Mesothelial cell of epicardium (in vitro differentiated cells): ENCODE results near the gene EXOC7. TPM values are rescaled to one million over a fixed set of nuclear protein-coding genes. Genes with fewer than 3 reads are reported as not detected.
A peak's percentile ranks its signal among the peaks of the same experiment; 100 is the strongest.

Source experiments
- DNase-seq, 2 experiments: peaks; one replicate each; pipeline ENCODE4 v3.0.0; 2021; ENCODE audit warnings: low spot score in 2 of 2; ENCODE audit not compliant: unreplicated experiment in 2 of 2
- H3K27ac Mint-ChIP-seq: 2 replicates; pipeline ENCODE4 v1.8.0; 2021; ENCODE audit warnings: mixed read lengths
- H3K27me3 Mint-ChIP-seq: 2 replicates; pipeline ENCODE4 v1.8.0; 2021; ENCODE audit warnings: low read depth, mixed read lengths
- H3K36me3 Mint-ChIP-seq: 2 replicates; pipeline ENCODE4 v1.8.0; 2021; ENCODE audit warnings: mixed read lengths
- H3K4me1 Mint-ChIP-seq: 2 replicates; pipeline ENCODE4 v1.8.0; 2021; ENCODE audit warnings: mixed read lengths
- H3K4me3 Mint-ChIP-seq: 2 replicates; pipeline ENCODE4 v1.8.0; 2021; ENCODE audit warnings: mild to moderate bottlenecking, moderate library complexity, mixed read lengths
- H3K9me3 Mint-ChIP-seq: 2 replicates; pipeline ENCODE4 v1.8.0; 2021; ENCODE audit warnings: mixed read lengths
- CTCF ChIP-seq: fragments of 200-600 bp; sonication (generic); IDR thresholded peaks from one replicate; pipeline ENCODE4 v1.5.0; 2021; ENCODE audit warnings: antibody characterized with exemption; ENCODE audit not compliant: unreplicated experiment
- total RNA-seq: library from RNA; stranded (reverse); gene quantifications from 3 replicates; pipeline ENCODE4 v1.2.1, GENCODE V29; 2021

The EXOC7 gene
- total RNA-seq, 1 donor from 2014 or later, result 261 TPM

- no peak for DNase-seq
- H3K9me3 Mint-ChIP-seq, result no peaks in the 10 kb centered on the region
- peaks cover 48% of the 10 kb centered on the region for H3K4me1 Mint-ChIP-seq
- no peak overlapping the region for H3K27ac Mint-ChIP-seq
- H3K4me3 Mint-ChIP-seq, result peak overlapping the region; percentile 54
- peaks cover 68% of the 10 kb centered on the region for H3K27me3 Mint-ChIP-seq
- no peaks in the 10 kb centered on the region for H3K36me3 Mint-ChIP-seq
- no peak for TF ChIP-seq CTCF
Observed at GRCh38 chr17:76075364-76076145, 28.0 kb downstream of the EXOC7 start.

- H3K36me3 Mint-ChIP-seq, result no peaks in the 10 kb centered on the region
- H3K9me3 Mint-ChIP-seq, result no peaks in the 10 kb centered on the region
- H3K4me1 Mint-ChIP-seq, result peaks cover 41% of the 10 kb centered on the region
- DNase-seq, result no peak
- TF ChIP-seq CTCF, result no peak
- H3K4me3 Mint-ChIP-seq, result peak within 1 kb of the TSS; percentile 54
- no peak within 1 kb of the TSS for H3K27ac Mint-ChIP-seq
- peaks cover 63% of the 10 kb centered on the region for H3K27me3 Mint-ChIP-seq
Observed at GRCh38 chr17:76074390-76075363, 28.9 kb downstream of the EXOC7 start, which contains the start of gene GALR2. GALR2 (plus strand) TSS chr17:76074781; CDS start chr17:76074884, 103 bp downstream.

GRCh38 chr17:76072148-76072858 lies 31.3 kb downstream of the EXOC7 start, which contains the start of gene SRP68:
SRP68 (minus strand) TSS chr17:76072517; CDS start chr17:76072491, 26 bp downstream.
- Mint-ChIP-seq H3K4me1 (peaks cover 32% of the 10 kb centered on the region), H3K9me3 (no peaks in the 10 kb centered on the region), H3K4me3 (peak within 1 kb of the TSS; percentile 96), H3K36me3 (peaks cover 5% of the 10 kb centered on the region), H3K27me3 (peaks cover 39% of the 10 kb centered on the region), H3K27ac (peak within 1 kb of the TSS; percentile 92)
- no peak for TF ChIP-seq CTCF
- peak; percentile 85 to 91 for DNase-seq

- no peak for DNase-seq
- Mint-ChIP-seq H3K27ac (peak overlapping the region; percentile 92), H3K36me3 (peaks cover 7% of the 10 kb centered on the region), H3K4me1 (peaks cover 29% of the 10 kb centered on the region), H3K27me3 (peaks cover 32% of the 10 kb centered on the region), H3K4me3 (peak overlapping the region; percentile 96), H3K9me3 (no peaks in the 10 kb centered on the region)
- TF ChIP-seq CTCF, result no peak
Observed at GRCh38 chr17:76071531-76072147, 31.9 kb downstream of the EXOC7 start.

GRCh38 chr17:76065775-76066174 lies 37.8 kb downstream of the EXOC7 start:
- H3K27me3 Mint-ChIP-seq, result no peaks in the 10 kb centered on the region
- peaks cover 4% of the 10 kb centered on the region for H3K4me1 Mint-ChIP-seq
- no peak overlapping the region for H3K4me3 Mint-ChIP-seq
- no peak for TF ChIP-seq CTCF
- peaks cover 43% of the 10 kb centered on the region for H3K36me3 Mint-ChIP-seq
- no peak for DNase-seq
- no peaks in the 10 kb centered on the region for H3K9me3 Mint-ChIP-seq
- no peak overlapping the region for H3K27ac Mint-ChIP-seq
